WERI-Rb-1 (cell line): ENCODE data around the gene ADAP1.

Experiments used
- DNase-seq: peaks from one replicate; pipeline ENCODE4 v3.0.0-alpha.2; 2020
- H3K27ac ChIP-seq: fragments of 250-450 bp; sonication (Bioruptor Pico); 2 replicates; pipeline ENCODE4 v1.5.1; 2020; ENCODE audit warnings: mild to moderate bottlenecking, moderate library complexity
- H3K27me3 ChIP-seq: fragments of 250-450 bp; sonication (Bioruptor Pico); 2 replicates; pipeline ENCODE4 v1.5.1; 2021; ENCODE audit warnings: mild to moderate bottlenecking, low read depth, moderate library complexity; ENCODE audit not compliant: insufficient read depth, severe bottlenecking
- H3K36me3 ChIP-seq: fragments of 250-450 bp; sonication (Bioruptor Pico); 2 replicates; pipeline ENCODE4 v1.5.1; 2020; ENCODE audit warnings: mild to moderate bottlenecking, moderate library complexity
- H3K4me3 ChIP-seq: 2 replicates; pipeline ENCODE4 v1.5.1; 2011; ENCODE audit warnings: low read depth, mild to moderate bottlenecking, control low read depth, low read length
- H3K9me3 ChIP-seq: fragments of 250-450 bp; sonication (Bioruptor Pico); 2 replicates; pipeline ENCODE4 v1.5.1; 2021; ENCODE audit warnings: mild to moderate bottlenecking, moderate library complexity; ENCODE audit not compliant: severe bottlenecking
- CTCF ChIP-seq: IDR thresholded peaks from 2 replicates; pipeline ENCODE4 v1.5.1; 2011; ENCODE audit warnings: low read depth, mild to moderate bottlenecking, control low read depth, inconsistent platforms, low read length

Gene ADAP1

GRCh38 chr7:889391-889790 is 65.1 kb downstream of the ADAP1 start:
- Histone ChIP-seq H3K4me3 (no peak overlapping the region), H3K27me3 (no peaks in the 10 kb centered on the region), H3K27ac (no peak overlapping the region), H3K9me3 (no peaks in the 10 kb centered on the region), H3K36me3 (peaks cover 60% of the 10 kb centered on the region)
- no peak for TF ChIP-seq CTCF
- DNase-seq = no peak

- Histone ChIP-seq H3K36me3 (peaks cover 56% of the 10 kb centered on the region), H3K9me3 (no peaks in the 10 kb centered on the region), H3K27me3 (no peaks in the 10 kb centered on the region), H3K27ac (no peak overlapping the region), H3K4me3 (no peak overlapping the region)
- no peak for DNase-seq
- no peak for TF ChIP-seq CTCF
These were observed 65.5 kb downstream of the ADAP1 start for GRCh38 chr7:889025-889390.

- peaks cover 51% of the 10 kb centered on the region for H3K36me3 ChIP-seq
- DNase-seq = no peak
- no peak for TF ChIP-seq CTCF
- no peaks in the 10 kb centered on the region for H3K27me3 ChIP-seq
- H3K4me3 ChIP-seq = no peak overlapping the region
- H3K9me3 ChIP-seq = no peaks in the 10 kb centered on the region
- no peak overlapping the region for H3K27ac ChIP-seq
These were observed 66.1 kb downstream of the ADAP1 start for GRCh38 chr7:888081-889024.

GRCh38 chr7:887488-887820 is 67.0 kb downstream of the ADAP1 start:
- no peak for TF ChIP-seq CTCF
- Histone ChIP-seq H3K27me3 (no peaks in the 10 kb centered on the region), H3K36me3 (peaks cover 51% of the 10 kb centered on the region), H3K27ac (no peak overlapping the region), H3K4me3 (no peak overlapping the region), H3K9me3 (no peaks in the 10 kb centered on the region)
- DNase-seq = no peak

GRCh38 chr7:886626-887487 is 67.6 kb downstream of the ADAP1 start:
- H3K9me3 ChIP-seq = no peaks in the 10 kb centered on the region
- H3K27ac ChIP-seq = no peak overlapping the region
- DNase-seq = no peak
- TF ChIP-seq CTCF = no peak
- H3K27me3 ChIP-seq = no peaks in the 10 kb centered on the region
- peaks cover 46% of the 10 kb centered on the region for H3K36me3 ChIP-seq
- no peak overlapping the region for H3K4me3 ChIP-seq
